BE2C (cell line): Measurements from ENCODE around the gene ALOX12.

ENCODE experiments used
- DNase-seq: peaks from one replicate; pipeline ENCODE4 v3.0.0-alpha.2; 2020
- H3K27me3 ChIP-seq: fragments of 250-450 bp; sonication (Bioruptor Pico); 2 replicates; pipeline ENCODE4 v1.5.1; 2020; ENCODE audit warnings: mild to moderate bottlenecking
- H3K36me3 ChIP-seq: fragments of 250-450 bp; sonication (Bioruptor Pico); 2 replicates; pipeline ENCODE4 v1.5.1; 2020; ENCODE audit warnings: mild to moderate bottlenecking
- H3K4me1 ChIP-seq: fragments of 250-450 bp; sonication (Bioruptor Pico); 2 replicates; pipeline ENCODE4 v1.5.1; 2020
- H3K4me3 ChIP-seq: 2 replicates; pipeline ENCODE4 v1.5.1; 2011; ENCODE audit warnings: low read depth, low read length
- H3K9me3 ChIP-seq: fragments of 250-450 bp; sonication (Bioruptor Pico); 2 replicates; pipeline ENCODE4 v1.5.1; 2020
- TF ChIP-seq, protein P1 (sequence below): IDR thresholded peaks from 2 replicates; pipeline ENCODE4 v1.5.1; 2012; ENCODE audit warnings: mild to moderate bottlenecking, low read depth, low read length

ALOX12 gene

DNA sequence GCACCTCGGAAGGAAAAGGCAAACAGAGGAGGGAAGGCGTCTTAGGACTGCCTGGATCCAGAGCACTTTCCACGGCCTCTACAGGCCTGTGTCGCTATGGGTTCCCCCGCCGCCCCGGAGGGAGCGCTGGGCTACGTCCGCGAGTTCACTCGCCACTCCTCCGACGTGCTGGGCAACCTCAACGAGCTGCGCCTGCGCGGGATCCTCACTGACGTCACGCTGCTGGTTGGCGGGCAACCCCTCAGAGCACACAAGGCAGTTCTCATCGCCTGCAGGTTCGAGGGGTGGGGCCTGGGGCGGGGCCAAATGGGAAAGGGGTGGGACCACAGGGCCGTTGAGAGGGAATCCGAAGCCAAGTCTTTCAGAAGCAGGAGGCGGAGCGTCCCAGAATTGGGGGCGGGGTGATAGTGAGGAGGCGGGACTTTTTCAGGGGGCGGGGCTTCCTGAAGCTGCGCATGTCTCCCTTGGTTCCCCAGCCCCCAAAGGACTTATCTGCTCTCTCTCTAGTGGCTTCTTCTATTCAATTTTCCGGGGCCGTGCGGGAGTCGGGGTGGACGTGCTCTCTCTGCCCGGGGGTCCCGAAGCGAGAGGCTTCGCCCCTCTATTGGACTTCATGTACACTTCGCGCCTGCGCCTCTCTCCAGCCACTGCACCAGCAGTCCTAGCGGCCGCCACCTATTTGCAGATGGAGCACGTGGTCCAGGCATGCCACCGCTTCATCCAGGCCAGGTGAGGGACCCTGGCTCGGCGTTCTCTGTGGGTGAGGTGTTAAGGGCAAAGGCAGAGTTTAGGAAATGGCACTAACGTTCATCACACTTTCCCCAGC, 27.9 kb downstream of the ALOX12 start:
- Histone ChIP-seq H3K27me3 (no peaks in the 10 kb centered on the region), H3K4me1 (no peaks in the 10 kb centered on the region; the same call in 1 of the 2 replicates), H3K9me3 (no peaks in the 10 kb centered on the region), H3K4me3 (0 out of 2 replicates have a peak overlapping the region, but pooled peaks have one; percentile 23), H3K36me3 (no peaks in the 10 kb centered on the region)
- peak; percentile 93 for DNase-seq
- TF ChIP-seq, protein P1, sequence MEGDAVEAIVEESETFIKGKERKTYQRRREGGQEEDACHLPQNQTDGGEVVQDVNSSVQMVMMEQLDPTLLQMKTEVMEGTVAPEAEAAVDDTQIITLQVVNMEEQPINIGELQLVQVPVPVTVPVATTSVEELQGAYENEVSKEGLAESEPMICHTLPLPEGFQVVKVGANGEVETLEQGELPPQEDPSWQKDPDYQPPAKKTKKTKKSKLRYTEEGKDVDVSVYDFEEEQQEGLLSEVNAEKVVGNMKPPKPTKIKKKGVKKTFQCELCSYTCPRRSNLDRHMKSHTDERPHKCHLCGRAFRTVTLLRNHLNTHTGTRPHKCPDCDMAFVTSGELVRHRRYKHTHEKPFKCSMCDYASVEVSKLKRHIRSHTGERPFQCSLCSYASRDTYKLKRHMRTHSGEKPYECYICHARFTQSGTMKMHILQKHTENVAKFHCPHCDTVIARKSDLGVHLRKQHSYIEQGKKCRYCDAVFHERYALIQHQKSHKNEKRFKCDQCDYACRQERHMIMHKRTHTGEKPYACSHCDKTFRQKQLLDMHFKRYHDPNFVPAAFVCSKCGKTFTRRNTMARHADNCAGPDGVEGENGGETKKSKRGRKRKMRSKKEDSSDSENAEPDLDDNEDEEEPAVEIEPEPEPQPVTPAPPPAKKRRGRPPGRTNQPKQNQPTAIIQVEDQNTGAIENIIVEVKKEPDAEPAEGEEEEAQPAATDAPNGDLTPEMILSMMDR: no peak

DNA sequence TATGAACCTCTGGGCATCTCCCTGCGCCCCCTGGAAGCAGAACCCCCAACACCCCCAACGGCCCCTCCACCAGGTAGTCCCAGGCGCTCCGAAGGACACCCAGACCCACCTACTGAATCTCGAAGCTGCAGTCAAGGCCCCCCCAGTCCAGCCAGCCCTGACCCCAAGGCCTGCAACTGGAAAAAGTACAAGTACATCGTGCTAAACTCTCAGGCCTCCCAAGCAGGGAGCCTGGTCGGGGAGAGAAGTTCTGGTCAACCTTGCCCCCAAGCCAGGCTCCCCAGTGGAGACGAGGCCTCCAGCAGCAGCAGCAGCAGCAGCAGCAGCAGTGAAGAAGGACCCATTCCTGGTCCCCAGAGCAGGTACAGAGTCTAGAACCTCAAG, 28.5 kb downstream of the ALOX12 start:
- no peak overlapping the region for H3K4me3 ChIP-seq
- no peaks in the 10 kb centered on the region; the same call in 1 of the 2 replicates for H3K4me1 ChIP-seq
- TF ChIP-seq, protein P1: no peak
- no peaks in the 10 kb centered on the region for H3K27me3 ChIP-seq
- no peaks in the 10 kb centered on the region for H3K9me3 ChIP-seq
- no peaks in the 10 kb centered on the region for H3K36me3 ChIP-seq
- no peak for DNase-seq

DNA sequence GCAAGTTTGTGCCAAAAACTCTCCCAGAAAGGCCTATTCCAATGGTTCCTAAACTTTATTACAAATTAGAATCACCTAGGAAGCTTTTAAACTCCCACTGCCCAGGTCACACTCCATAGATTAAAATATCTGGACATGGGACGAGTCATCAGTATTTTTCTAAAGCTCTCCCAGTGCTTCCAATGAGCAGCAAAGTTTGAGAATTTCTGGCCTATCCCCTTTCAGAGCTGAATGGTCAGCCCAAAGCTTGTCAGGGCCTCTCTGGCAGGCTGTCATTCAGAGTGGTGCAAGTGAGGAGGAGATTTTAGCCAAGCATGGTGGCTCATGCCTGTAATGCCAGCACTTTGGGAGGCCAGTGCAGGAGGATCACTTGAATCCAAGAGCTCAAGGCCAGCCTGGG, 29.4 kb downstream of the ALOX12 start:
- no peaks in the 10 kb centered on the region for H3K36me3 ChIP-seq
- H3K4me3 ChIP-seq: no peak overlapping the region
- TF ChIP-seq, protein P1: no peak
- no peak for DNase-seq
- H3K27me3 ChIP-seq: no peaks in the 10 kb centered on the region
- no peaks in the 10 kb centered on the region for H3K9me3 ChIP-seq
- no peaks in the 10 kb centered on the region; the same call in 1 of the 2 replicates for H3K4me1 ChIP-seq

DNA sequence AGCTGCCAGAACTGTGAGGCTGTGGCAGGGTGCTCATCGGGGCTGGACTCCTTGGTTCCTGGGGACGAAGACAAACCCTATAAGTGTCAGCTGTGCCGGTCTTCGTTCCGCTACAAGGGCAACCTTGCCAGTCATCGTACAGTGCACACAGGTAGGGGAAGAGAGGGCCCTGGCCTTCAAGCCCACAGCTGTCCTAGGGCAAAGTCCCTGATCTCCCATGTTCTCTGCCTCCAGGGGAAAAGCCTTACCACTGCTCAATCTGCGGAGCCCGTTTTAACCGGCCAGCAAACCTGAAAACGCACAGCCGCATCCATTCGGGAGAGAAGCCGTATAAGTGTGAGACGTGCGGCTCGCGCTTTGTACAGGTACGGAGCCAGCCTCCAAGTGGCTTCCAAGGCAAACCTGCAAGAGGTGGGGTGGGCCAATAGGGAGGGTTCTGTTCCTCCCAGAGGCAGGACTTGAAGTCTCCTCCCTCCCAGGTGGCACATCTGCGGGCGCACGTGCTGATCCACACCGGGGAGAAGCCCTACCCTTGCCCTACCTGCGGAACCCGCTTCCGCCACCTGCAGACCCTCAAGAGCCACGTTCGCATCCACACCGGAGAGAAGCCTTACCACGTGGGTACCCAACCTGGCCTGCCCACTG, 30.7 kb downstream of the ALOX12 start:
- Histone ChIP-seq H3K4me1 (no peaks in the 10 kb centered on the region), H3K4me3 (no peak overlapping the region), H3K9me3 (no peaks in the 10 kb centered on the region), H3K27me3 (no peaks in the 10 kb centered on the region), H3K36me3 (no peaks in the 10 kb centered on the region)
- TF ChIP-seq, protein P1: no peak
- no peak for DNase-seq

DNA sequence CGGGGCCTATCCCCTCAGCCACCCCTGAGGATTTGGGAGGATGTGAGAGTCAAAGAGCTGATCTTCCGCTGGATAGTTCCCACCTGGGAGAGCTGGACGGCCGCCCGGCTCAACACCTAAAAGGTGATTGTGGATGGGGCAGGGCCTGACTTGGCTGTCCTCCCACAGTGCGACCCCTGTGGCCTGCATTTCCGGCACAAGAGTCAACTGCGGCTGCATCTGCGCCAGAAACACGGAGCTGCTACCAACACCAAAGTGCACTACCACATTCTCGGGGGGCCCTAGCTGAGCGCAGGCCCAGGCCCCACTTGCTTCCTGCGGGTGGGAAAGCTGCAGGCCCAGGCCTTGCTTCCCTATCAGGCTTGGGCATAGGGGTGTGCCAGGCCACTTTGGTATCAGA, 31.5 kb downstream of the ALOX12 start:
- H3K9me3 ChIP-seq: no peaks in the 10 kb centered on the region
- no peaks in the 10 kb centered on the region for H3K27me3 ChIP-seq
- no peaks in the 10 kb centered on the region for H3K36me3 ChIP-seq
- H3K4me1 ChIP-seq: no peaks in the 10 kb centered on the region
- no peak for DNase-seq
- no peak overlapping the region for H3K4me3 ChIP-seq
- TF ChIP-seq, protein P1: no peak

DNA sequence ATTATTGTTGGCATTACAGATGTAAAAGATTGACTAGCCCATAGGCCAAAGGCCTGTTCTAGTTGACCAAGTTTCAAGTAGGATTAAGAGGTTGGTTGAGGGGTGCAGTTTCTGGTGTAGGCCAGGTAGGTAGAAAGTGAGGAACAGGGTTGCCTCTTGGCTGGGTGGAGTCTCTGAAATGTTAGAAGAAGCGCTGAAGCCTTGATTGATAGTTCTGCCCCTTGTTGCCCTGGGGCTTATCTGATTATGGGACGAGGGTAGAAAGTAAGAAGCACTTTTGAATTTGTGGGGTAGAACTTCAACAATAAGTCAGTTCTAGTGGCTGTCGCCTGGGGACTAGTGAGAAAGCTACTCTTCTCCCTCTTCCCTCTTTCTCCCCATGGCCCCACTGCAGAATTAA, 33.2 kb downstream of the ALOX12 start:
- DNase-seq: no peak
- TF ChIP-seq, protein P1: no peak
- H3K27me3 ChIP-seq: no peaks in the 10 kb centered on the region
- no peaks in the 10 kb centered on the region for H3K9me3 ChIP-seq
- no peaks in the 10 kb centered on the region for H3K36me3 ChIP-seq
- H3K4me3 ChIP-seq: no peak overlapping the region
- no peaks in the 10 kb centered on the region for H3K4me1 ChIP-seq
